Activated CD8-positive, alpha-beta memory T cell treated with anti-CD3 and anti-CD28 coated beads, Interleukin-2, amount 50 U/mL, for 48 hours (primary cell): ENCODE measurements around the gene XXYLT1.
"Not testable (repeated sequence)": the region's sequence is repeated elsewhere in the genome, so short reads cannot be mapped to it uniquely, and the experiment has no call there.

Experiments used
- DNase-seq: peaks from one replicate; pipeline ENCODE4 v3.0.0-alpha.2; 2020

The XXYLT1 gene

GRCh38 chr3:195057716-195058115, 213.2 kb downstream of the XXYLT1 start:
- DNase-seq = no peak

- DNase-seq = no peak
Observed at GRCh38 chr3:195056506-195056905, 214.5 kb downstream of the XXYLT1 start.

- no peak for DNase-seq
Observed at GRCh38 chr3:195054311-195054710, 216.6 kb downstream of the XXYLT1 start.

- DNase-seq = no peak
Observed at GRCh38 chr3:195052939-195053338, 218.0 kb downstream of the XXYLT1 start.

- DNase-seq = not testable (repeated sequence)
Observed at GRCh38 chr3:195050296-195050695, 220.7 kb downstream of the XXYLT1 start.

- no peak for DNase-seq
Observed at GRCh38 chr3:195048059-195048905, 222.7 kb downstream of the XXYLT1 start.

GRCh38 chr3:195047536-195047935, 223.4 kb downstream of the XXYLT1 start:
- DNase-seq = no peak

- no peak for DNase-seq
Observed at GRCh38 chr3:195046441-195046840, 224.5 kb downstream of the XXYLT1 start.

- no peak for DNase-seq
Observed at GRCh38 chr3:195045481-195046210, 225.3 kb downstream of the XXYLT1 start.

GRCh38 chr3:195044411-195044810, 226.5 kb downstream of the XXYLT1 start:
- DNase-seq = no peak

- no peak for DNase-seq
Observed at GRCh38 chr3:195043607-195044339, 227.2 kb downstream of the XXYLT1 start.

GRCh38 chr3:195042743-195043606, 228.0 kb downstream of the XXYLT1 start:
- DNase-seq = no peak

- no peak for DNase-seq
Observed at GRCh38 chr3:195041871-195042742, 228.9 kb downstream of the XXYLT1 start.

GRCh38 chr3:195040773-195041520, 230.0 kb downstream of the XXYLT1 start:
- no peak for DNase-seq

GRCh38 chr3:195040094-195040493, 230.9 kb downstream of the XXYLT1 start:
- no peak for DNase-seq

- DNase-seq = no peak
Observed at GRCh38 chr3:195039180-195039843, 231.6 kb downstream of the XXYLT1 start.

- DNase-seq = no peak
Observed at GRCh38 chr3:195038161-195038560, 232.8 kb downstream of the XXYLT1 start.

- DNase-seq = not testable (repeated sequence)
Observed at GRCh38 chr3:195037586-195037985, 233.4 kb downstream of the XXYLT1 start.

GRCh38 chr3:195036974-195037373, 234.0 kb downstream of the XXYLT1 start:
- no peak for DNase-seq

- DNase-seq = no peak
Observed at GRCh38 chr3:195036574-195036973, 234.4 kb downstream of the XXYLT1 start.
